KBM-7 (cell line): ENCODE measurements around the gene RYR1.
A peak's percentile ranks its signal among the peaks of the same experiment; 100 is the strongest.
"Not testable (repeated sequence)": the region's sequence is repeated elsewhere in the genome, so short reads cannot be mapped to it uniquely, and the experiment has no call there.

Experiments used
- DNase-seq: peaks from one replicate; pipeline ENCODE4 v3.0.0-alpha.2; 2015
- in situ Hi-C: fragments of 300-500 bp; cut with MboI; formaldehyde crosslinking; loops from 2 replicates; pipeline ENCODE4 v1.14.3; 2020; ENCODE audit warnings: low sequenced_read_pairs, low pct_unique_long_range_greater_than_20kb, mixed read lengths

RYR1 gene

GRCh38 chr19:38451629-38452028 lies 18.1 kb downstream of the RYR1 start:
- in situ Hi-C loops = no loop called here
- DNase-seq = no peak

DNA sequence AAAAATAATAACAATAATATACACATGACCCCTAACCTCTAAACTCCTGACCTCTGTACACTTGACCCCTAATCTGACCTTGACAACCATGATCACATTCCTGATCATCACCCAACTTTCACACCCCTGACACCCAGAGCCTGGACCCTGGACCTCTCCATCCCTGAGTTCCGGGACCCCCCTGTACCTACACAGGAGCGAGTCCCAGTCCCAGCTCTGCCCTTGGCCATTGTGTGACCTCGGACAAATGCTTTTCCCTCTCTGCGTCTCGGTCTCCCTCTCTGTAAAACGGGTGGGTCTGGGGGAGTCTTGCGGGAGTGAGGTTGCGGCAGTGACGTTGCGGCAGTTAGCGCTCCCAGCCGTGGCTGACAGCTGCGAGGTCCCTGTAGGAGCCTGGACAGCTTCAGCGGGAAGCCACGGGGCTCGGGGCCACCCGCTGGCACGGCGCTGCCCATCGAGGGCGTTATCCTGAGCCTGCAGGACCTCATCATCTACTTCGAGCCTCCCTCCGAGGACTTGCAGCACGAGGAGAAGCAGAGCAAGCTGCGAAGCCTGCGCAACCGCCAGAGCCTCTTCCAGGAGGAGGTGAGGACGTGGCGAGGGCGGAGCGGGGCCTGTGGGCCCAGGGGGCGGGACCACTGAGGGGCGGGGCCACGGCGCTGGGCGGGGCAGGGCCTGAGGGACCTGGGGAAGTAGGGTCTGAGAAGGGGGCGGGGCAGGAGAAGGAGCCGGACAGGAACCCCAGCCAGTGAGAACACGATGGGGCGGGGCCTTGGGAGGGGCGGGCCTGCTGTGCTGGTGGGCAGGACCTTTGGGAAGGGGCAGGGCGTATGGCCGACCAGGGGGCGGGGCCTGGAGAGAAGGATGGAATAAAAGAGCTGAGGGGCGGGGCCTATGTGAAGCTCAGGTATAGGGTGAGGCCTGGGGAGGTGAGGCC lies 19.2 kb downstream of the RYR1 start:
- no peak for DNase-seq
- in situ Hi-C loops = no loop called here

DNA sequence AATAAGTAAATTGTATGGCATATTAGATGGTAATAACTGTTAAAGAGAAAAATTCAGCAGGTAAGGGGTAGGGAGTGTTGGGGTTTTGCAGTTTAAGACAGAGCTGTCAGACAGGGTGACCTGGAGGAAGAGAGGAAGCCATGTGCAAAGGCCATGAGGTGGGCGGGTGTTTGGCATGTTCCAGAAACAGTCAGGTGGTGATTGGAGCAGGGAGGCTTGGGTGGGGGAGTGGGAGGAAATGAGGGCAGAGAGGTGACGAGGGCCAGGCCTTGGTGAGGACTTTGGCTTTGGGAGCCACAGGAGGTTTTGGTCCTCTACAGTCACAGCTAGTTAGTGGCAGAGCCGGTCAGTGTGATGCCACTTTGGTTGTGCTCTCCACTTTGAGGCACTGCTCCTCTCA lies 20.1 kb downstream of the RYR1 start:
- DNase-seq = no peak
- in situ Hi-C loops = no loop called here

GRCh38 chr19:38455031-38455430 lies 21.5 kb downstream of the RYR1 start:
- in situ Hi-C loops = no loop called here

DNA sequence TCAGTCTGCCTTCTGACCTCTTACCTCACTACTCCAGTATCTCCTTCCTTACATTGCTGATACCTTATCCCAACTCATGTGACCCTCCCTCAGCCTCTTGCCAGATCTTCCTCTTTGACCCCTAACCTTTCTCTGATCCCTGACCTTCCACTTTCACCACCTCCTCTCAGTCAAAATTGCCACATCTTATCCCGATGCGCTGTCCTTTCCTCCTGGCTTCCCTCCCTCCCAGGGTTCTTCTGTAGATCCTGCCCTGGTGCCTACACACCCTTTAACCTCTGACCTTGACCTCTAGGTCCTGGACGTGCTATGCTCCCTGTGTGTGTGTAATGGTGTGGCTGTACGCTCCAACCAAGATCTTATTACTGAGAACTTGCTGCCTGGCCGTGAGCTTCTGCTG lies 23.7 kb downstream of the RYR1 start:
- in situ Hi-C loops = no loop called here

More at GRCh38 chr19:38455031-38455430, 21.5 kb downstream of the RYR1 start:
- peak; percentile 44 for DNase-seq

DNA sequence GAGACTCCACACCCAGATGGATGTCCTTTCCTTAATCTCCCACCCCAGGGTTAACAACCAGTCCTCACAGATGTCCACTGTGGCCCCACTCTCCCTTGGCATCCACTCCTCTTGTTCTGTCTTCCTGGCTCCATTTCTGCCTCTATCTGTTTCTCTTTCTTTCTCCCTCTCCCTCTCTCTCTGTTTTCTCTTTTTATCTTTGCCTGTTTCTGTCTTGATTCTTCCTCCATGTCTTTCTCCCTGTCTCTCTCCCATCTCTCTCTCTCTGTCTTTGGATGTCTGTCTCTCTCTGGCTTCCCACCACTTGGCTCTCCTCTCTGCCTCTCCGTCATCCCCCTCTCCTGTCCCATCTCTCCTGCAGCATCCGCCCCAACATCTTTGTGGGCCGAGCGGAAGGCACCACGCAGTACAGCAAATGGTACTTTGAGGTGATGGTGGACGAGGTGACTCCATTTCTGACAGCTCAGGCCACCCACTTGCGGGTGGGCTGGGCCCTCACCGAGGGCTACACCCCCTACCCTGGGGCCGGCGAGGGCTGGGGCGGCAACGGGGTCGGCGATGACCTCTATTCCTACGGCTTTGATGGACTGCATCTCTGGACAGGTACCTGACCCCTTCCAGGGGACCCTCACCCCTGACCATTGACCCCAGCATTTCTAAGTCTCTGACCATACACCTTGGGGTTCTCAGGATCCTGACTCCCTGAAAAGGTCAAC lies 24.4 kb downstream of the RYR1 start:
- in situ Hi-C loops = no loop called here
- no peak for DNase-seq

More for the DNA sequence above, 23.7 kb downstream of the RYR1 start:
- DNase-seq = no peak

DNA sequence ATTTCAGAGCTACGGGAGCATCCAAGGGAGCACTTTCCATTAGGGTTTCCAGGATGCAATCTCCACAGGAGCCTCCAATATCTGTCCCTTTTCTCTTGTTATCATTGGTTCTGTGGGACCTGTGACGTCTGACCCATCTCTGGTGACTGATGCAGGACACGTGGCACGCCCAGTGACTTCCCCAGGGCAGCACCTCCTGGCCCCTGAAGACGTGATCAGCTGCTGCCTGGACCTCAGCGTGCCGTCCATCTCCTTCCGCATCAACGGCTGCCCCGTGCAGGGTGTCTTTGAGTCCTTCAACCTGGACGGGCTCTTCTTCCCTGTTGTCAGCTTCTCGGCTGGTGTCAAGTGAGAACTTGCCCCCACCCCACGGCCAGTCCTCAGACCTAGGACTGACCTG lies 25.5 kb downstream of the RYR1 start:
- in situ Hi-C loops = no loop called here
- no peak for DNase-seq

GRCh38 chr19:38463365-38463764 lies 29.9 kb downstream of the RYR1 start:
- no peak for DNase-seq
- in situ Hi-C loops = no loop called here

GRCh38 chr19:38464421-38465082 lies 31.1 kb downstream of the RYR1 start:
- no peak for DNase-seq
- in situ Hi-C loops = no loop called here

DNA sequence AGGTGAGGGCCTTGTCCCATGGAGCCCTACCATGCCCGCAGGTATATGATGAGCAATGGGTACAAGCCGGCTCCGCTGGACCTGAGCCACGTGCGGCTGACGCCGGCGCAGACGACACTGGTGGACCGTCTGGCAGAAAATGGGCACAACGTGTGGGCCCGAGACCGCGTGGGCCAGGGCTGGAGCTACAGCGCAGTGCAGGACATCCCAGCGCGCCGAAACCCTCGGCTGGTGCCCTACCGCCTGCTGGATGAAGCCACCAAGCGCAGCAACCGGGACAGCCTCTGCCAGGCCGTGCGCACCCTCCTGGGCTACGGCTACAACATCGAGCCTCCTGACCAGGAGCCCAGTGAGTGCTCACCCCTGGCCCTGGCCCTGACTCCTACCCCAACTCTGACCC lies 32.6 kb downstream of the RYR1 start:
- in situ Hi-C loops = no loop called here
- DNase-seq = no peak

DNA sequence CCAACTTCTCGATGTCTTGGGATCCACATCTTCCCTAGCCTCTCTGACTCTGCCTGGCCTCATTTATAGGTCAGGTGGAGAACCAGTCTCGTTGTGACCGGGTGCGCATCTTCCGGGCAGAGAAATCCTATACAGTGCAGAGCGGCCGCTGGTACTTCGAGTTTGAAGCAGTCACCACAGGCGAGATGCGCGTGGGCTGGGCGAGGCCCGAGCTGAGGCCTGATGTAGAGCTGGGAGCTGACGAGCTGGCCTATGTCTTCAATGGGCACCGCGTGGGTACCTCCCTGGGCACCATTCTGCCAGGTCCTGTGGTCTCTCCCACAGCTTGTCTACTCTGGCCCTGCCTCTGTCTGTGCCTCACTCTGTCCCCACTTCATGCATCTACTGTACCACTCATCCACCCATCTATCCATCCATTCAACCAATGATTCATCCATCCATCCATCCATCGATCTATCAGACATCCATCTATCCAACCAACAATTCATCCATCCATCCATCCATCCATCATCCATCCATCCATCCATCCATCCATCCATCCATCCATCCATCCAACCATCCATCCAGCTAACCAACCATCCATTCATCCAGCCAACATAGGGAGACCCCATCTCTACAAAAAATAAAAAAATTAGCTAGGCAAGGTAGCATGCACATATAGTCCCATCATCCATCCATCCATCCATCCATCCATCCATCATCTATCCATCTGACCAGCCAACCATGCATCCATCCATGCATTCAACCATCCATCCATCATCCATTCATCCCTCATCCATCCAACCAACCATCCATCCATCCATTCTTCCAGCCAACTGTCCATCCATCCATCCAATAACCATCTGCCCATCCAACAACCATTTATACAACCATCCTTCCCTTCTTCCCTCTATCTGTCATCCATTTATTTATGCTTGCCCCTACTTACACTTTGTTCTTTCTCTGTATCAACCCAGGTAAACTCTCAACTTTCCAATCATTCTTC lies 34.3 kb downstream of the RYR1 start:
- no peak for DNase-seq
- in situ Hi-C loops = no loop called here

GRCh38 chr19:38469151-38469550 lies 35.7 kb downstream of the RYR1 start:
- DNase-seq = no peak
- in situ Hi-C loops = no loop called here

GRCh38 chr19:38470788-38471480 lies 37.4 kb downstream of the RYR1 start:
- DNase-seq = no peak
- in situ Hi-C loops = no loop called here

DNA sequence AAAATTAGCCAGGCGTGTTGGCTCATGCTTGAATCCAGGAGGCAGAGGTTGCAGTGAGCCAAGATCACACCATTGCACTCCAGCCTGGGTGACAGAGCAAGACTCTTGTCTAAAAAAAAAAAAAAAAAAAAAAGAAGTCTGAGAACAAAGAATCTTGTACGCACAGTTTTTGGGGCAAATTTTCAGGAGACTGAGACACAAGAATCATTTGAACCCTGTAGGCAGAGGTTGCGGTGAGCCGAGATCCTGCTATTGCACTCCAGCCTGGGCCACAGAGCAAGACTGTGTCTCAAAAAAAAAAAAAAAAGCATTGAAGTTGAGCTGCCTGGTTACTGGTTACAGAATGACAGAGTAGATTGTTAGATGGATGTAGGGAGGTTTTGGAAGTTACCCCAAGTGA lies 39.2 kb downstream of the RYR1 start:
- DNase-seq, in situ Hi-C loops: not testable (repeated sequence)

DNA sequence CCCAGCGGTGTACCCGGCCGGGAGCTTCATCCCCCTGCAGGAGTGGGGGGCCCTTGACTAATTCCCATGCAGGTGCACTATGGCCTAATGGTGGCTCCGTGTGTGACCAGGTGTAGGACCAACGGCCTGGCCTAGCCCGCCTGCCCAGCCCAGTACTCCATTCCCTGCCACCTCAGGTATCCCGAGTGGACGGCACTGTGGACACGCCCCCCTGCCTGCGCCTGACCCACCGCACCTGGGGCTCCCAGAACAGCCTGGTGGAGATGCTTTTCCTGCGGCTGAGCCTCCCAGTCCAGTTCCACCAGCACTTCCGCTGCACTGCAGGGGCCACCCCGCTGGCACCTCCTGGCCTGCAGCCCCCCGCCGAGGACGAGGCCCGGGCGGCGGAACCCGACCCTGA lies 39.7 kb downstream of the RYR1 start:
- in situ Hi-C loops = no loop called here
- no peak for DNase-seq

- DNase-seq = no peak
- in situ Hi-C loops = no loop called here
Measured at GRCh38 chr19:38475176-38475575, 41.7 kb downstream of the RYR1 start.

DNA sequence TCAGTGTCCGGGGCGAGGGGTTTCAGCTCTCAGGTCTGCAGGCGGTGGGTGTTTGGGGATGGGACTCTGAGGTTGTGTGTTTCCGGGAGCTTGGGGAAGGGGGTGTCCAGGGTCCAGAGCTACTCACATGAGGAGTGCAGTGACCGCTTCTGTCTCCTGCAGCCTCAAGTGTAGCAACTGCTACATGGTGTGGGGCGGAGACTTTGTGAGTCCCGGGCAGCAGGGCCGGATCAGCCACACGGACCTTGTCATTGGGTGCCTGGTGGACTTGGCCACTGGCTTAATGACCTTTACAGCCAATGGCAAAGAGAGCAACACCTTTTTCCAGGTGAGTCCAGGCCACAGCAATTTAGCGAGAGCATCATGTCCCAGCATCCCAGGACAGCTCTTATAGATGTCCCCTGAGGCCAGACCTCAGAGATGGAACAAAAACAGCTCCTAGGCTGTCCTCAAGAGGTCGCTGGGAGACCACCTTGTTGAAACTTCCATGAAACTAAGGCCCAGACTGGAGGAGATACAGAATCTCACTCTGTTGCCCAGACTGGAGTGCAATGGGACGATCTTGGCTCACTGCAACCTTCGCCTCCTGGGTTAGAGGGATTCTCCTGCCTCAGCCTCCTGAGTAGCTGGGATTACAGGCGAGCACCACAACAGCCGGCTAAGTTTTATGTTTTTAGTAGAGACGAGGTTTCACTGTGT lies 44.9 kb downstream of the RYR1 start:
- peak; percentile 62 for DNase-seq
- in situ Hi-C loops = no loop called here

DNA sequence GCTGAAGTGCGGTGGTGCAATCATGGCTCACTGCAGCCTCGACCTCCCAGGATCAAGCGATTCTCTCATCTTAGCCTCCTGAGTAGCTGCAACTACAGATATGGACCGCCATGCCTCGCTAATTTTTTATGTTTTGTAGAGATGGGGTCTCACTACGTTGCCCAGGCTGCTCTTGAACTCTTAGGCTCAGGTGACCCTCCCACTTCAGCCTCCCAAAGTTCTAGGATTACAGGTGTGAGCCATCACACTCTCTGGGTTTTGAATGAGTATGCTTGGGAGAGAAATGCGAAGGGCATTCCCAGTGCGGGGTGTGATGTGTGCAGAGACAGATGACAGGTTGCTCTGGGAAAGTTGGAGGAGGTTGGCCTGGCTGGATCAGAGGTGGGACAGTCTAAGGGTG lies 49.0 kb downstream of the RYR1 start:
- no peak for DNase-seq
- in situ Hi-C loops = no loop called here
